ENCODE data around the gene ACSS1. TPM values are rescaled to one million over a fixed set of nuclear protein-coding genes. Genes with fewer than 3 reads are reported as not detected.
A peak's percentile ranks its signal among the peaks of the same experiment; 100 is the strongest.

ACSS1 gene
- total RNA-seq, 2 donors from 2014 or later: 73.8 to 83.8 TPM

DNA sequence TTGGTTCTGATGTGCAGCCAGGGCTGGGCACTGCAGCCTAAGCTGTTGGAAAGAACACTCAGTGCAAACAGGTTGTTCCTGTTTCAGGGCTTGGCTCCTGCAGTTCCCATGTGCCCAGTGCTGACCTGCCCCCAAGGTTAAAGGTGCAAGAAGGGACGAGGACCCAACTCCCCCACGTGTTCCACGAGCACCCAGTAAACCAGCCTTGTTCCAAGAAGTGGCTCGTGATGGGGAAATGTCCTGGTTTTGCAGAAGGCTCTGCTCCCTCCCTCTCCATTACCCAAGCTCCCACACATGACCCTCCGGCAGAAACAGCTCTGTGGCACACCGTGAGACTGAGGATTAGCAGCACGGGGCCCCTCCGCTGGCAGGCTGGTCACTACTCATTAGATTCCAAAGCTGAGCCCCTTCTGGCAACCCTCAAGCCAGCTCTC is 9.4 kb downstream of the ACSS1 start:
- Histone ChIP-seq H3K4me3 (no peak overlapping the region), H3K4me1 (peaks cover 99% of the 10 kb centered on the region), H3K27me3 (no peaks in the 10 kb centered on the region), H3K9me3 (no peaks in the 10 kb centered on the region), H3K27ac (peak overlapping the region in 3 of 4 donors; percentile 22 to 53 (median 41)), H3K36me3 (replicated peaks in 1 of 2; ENCODE audit: insufficient read depth in 1 of 2, low read depth in 2 of 2) (no peaks in the 10 kb centered on the region)
- DNase-seq (peak in 3 of 4 donors; percentile 29 to 53 (median 46)), ATAC-seq (no peak)
- 34 to 47% methylated on average over 8 of the region's 8 CpGs for WGBS, 2 donors
- intact Hi-C loops (cut with DNase I): no loop called here
- TF ChIP-seq CTCF (IDR thresholded peaks at IDR 0.05) (no peak), POLR2A (IDR thresholded peaks at IDR 0.05) (no peak)

GRCh38 chr20:25047766-25048165 is 10.2 kb downstream of the ACSS1 start:
- intact Hi-C loops (cut with DNase I): no loop called here
- WGBS, 2 donors: 72 to 79% methylated on average over 13 of the region's 13 CpGs
- TF ChIP-seq CTCF (IDR thresholded peaks at IDR 0.05): no peak
- TF ChIP-seq POLR2A (IDR thresholded peaks at IDR 0.05): no peak
- ATAC-seq: no peak
- H3K36me3 ChIP-seq (replicated peaks in 1 of 2; ENCODE audit: insufficient read depth in 1 of 2, low read depth in 2 of 2): no peaks in the 10 kb centered on the region
- no peaks in the 10 kb centered on the region for H3K9me3 ChIP-seq
- peak in 1 of 4 donors; percentile 9 for DNase-seq
- H3K4me3 ChIP-seq: no peak overlapping the region
- no peaks in the 10 kb centered on the region for H3K27me3 ChIP-seq
- H3K4me1 ChIP-seq: peaks cover 99% of the 10 kb centered on the region
- H3K27ac ChIP-seq: peak overlapping the region in 1 of 4 donors; percentile 14

DNA sequence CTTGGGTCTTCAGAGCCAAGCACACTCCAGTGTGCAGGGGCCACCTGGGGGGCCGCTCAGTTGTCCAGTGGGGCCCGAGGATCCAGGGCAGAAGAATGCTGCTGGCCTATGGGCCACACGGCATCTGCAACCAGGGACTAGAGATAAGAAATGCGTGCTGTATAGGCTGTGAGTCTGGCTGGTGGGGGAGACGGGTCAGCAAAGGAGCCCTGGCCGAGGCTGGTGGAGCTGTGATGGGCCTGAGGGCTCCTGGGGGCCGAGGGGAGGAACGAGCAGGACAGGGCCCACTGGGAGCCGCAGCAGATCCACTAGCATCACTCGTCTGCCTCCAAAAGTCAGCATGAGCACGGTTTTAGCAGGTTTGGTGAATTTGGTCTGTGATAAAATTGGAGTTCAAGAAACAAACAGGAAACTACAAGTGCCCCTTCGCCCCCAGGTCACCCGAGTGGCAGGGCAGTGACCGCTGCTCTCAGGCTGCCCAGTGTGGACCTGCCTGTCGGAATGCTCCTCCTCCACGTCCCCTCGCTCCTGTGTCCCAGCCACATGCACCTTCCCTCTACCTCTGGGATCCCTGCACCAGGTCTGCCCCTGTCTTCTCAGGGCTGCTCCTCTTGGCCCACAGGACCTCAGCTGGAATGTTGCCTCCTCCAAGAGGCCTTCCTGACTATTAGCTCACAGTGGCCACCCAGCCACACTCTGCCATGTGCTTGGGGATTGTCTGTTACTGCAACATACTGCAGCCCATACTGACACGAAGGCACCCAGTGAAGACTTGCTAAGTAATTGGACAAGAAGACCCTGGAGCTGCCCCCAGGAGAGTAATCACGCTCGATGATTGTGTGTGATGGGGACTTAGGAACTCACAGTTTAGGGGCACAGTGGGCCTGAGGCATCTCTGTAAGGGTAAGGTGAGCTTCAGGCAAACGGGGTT is 10.9 kb downstream of the ACSS1 start:
- TF ChIP-seq CTCF (IDR thresholded peaks at IDR 0.05) (no peak), POLR2A (IDR thresholded peaks at IDR 0.05) (no peak)
- Histone ChIP-seq H3K9me3 (no peaks in the 10 kb centered on the region), H3K27me3 (no peaks in the 10 kb centered on the region), H3K4me3 (no peak overlapping the region), H3K36me3 (replicated peaks in 1 of 2; ENCODE audit: insufficient read depth in 1 of 2, low read depth in 2 of 2) (no peaks in the 10 kb centered on the region), H3K27ac (peak overlapping the region in 2 of 4 donors; percentile 20 to 82), H3K4me1 (peaks cover 99% of the 10 kb centered on the region)
- DNase-seq: peak in 2 of 4 donors; percentile 5 to 7
- intact Hi-C loops (cut with DNase I): no loop called here
- WGBS, 2 donors: 74% methylated on average over 17 to 21 of the region's 21 CpGs
- ATAC-seq: no peak

- TF ChIP-seq CTCF (IDR thresholded peaks at IDR 0.05) (no peak), POLR2A (IDR thresholded peaks at IDR 0.05) (no peak)
- H3K9me3 ChIP-seq: no peaks in the 10 kb centered on the region
- no peaks in the 10 kb centered on the region for H3K27me3 ChIP-seq
- WGBS, 2 donors: 18 to 32% methylated on average over 6 to 14 of the region's 14 CpGs
- intact Hi-C loops (cut with DNase I): no loop called here
- peak overlapping the region in 2 of 4 donors; percentile 19 to 82 for H3K27ac ChIP-seq
- H3K4me1 ChIP-seq: peaks cover 99% of the 10 kb centered on the region
- H3K36me3 ChIP-seq (replicated peaks in 1 of 2; ENCODE audit: insufficient read depth in 1 of 2, low read depth in 2 of 2): no peaks in the 10 kb centered on the region
- peak; percentile 50 for ATAC-seq
- no peak overlapping the region for H3K4me3 ChIP-seq
- peak; percentile 39 to 72 (median 60) for DNase-seq
Measured at GRCh38 chr20:25046181-25046641, 11.7 kb downstream of the ACSS1 start.

Measured in body of pancreas (tissue), 4 donors.